Measurements from ENCODE around the gene MLST8. TPM values are rescaled to one million over a fixed set of nuclear protein-coding genes. Genes with fewer than 3 reads are reported as not detected.

MLST8 gene
- polyA plus RNA-seq, 5 donors = 32.3 to 48.6 (median 33.9) TPM

DNA sequence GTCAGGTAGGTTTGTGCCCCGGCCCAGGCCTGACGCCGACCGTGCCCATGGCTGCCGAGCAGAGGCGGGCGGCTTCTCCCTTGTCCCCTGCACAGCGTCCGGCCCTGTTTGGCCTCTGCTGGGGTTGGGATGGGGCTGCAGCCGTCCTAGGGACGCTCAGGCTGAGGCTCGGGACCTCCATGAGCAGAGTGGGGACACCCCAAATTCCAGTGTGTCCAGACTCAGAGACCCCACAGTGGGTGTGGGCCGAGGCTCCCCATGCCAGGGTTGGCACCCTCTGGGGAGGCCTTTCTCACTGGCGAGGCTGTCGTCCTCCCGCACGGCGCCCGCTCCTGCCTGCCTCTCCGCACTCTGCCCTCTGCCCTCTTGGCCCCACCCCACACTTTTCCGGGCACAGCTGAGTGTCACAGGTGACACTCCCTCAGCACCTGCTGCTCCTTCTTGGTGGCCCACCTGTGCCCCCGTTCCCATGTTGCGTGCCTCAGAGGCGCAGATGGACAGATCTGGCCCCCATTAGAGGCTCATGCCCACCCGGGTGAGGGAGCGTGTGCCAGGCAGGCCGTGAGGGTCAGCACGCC, 33.6 kb upstream of the MLST8 start:
- no peak for DNase-seq

- DNase-seq = no peak
Measured at GRCh38 chr16:2172688-2173335, 32.4 kb upstream of the MLST8 start.

GRCh38 chr16:2173366-2173765, 31.9 kb upstream of the MLST8 start:
- no peak for DNase-seq

DNA sequence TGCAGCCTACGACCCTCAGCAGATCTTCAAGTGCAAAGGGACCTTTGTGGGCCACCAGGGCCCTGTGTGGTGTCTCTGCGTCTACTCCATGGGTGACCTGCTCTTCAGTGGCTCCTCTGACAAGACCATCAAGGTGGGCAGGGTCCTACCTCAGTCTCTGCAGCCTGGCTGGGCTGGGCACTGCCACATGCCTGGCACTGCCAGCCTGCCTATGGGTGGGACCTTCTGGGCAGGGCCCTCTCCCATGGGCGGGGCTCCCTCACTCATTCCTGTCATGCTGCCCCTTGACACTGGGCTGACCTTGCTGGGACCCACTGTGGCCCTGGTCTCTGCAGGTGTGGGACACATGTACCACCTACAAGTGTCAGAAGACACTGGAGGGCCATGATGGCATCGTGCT, 31.3 kb upstream of the MLST8 start:
- no peak for DNase-seq

- DNase-seq = no peak
Measured at GRCh38 chr16:2174396-2175131, 30.7 kb upstream of the MLST8 start.

DNA sequence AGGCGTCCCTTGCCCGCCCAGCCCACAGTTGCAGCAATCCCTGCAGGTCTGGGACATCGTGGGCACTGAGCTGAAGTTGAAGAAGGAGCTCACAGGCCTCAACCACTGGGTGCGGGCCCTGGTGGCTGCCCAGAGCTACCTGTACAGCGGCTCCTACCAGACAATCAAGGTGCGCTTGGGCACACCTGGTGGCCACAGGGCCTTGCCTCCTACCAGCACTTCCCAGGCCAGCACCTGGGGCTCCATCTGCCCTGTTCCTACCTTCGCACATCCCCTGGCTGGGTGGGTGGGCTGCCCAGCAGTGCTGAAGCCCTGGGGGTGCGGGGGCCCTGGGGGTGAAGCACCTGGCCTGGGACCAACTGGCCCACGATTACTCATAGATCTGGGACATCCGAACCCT, 29.8 kb upstream of the MLST8 start:
- no peak for DNase-seq

GRCh38 chr16:2176047-2176446, 29.2 kb upstream of the MLST8 start:
- DNase-seq = no peak

GRCh38 chr16:2177101-2177500, 28.2 kb upstream of the MLST8 start:
- no peak for DNase-seq

DNA sequence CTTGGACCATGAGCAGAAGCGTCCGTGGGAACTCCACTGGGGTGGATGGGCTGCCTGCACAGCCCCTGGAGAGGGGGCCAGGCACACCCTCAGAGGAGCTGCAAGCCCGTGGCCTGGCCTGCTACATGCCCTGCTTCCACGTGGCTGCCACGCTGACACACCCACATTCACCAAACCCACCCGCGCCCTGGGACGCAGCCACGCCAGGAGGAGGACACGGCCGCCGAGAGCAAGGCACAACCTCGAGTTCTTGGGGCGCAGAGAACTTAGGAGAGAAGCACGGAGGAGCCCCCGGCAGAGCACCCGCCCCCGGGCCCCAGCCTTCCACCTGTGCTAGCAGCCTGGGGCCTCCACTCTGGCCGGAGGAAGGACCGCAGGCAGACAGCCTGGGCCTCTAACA, 27.7 kb upstream of the MLST8 start:
- DNase-seq = no peak

- no peak for DNase-seq
Measured at GRCh38 chr16:2178321-2179106, 26.7 kb upstream of the MLST8 start.

- no peak for DNase-seq
Measured at GRCh38 chr16:2179107-2179501, 26.1 kb upstream of the MLST8 start.

- DNase-seq = no peak
Measured at GRCh38 chr16:2179576-2179975, 25.7 kb upstream of the MLST8 start.

- no peak for DNase-seq
Measured at GRCh38 chr16:2180461-2180860, 24.8 kb upstream of the MLST8 start.

DNA sequence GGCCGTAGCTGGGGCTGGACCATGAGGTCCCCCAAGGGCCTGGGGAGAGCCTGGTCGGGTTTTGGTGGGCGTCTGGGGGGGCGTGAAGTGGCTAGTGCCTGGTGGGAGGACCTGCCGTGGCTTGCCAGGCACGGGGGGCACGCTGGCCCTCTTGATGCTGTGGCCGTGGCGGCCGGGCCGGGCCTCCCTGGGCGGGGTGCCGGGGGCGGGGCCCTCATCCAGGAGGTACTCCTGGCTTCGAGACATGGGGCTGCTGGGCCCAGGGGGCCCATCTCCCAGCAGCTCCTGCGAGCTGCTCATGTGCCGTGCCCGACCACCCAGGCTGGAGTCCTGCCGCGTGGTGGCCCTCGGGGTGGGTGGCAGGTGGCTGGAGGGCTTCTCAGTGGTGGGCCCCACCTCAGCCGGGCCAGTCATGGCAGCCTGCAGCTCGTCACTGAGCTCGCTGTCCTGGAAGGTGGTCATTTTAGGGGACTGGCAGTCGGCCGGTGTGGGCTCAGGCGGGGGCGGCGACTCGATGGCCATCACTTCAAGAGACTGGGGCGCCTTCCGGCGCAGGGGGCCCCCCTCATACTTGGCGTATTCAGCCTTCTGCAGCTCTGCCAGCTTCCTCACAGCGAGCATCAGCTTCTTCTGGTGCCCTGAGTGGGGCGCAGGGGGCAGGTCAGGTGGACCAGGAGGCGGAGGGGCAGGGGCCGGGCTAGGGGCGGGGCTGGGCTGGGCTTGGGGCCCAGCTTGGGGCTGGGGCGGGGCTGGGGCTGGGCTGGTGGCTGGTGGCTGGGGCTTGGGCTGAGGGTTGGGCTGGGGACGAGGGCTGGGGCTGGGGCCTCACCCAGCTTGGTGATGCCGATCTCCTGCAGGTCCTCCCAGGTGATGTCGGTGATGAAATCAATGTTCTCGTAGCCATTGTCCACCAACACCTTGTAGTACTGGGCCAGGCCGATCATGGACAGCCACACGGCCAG, 24.0 kb upstream of the MLST8 start:
- DNase-seq = no peak

DNA sequence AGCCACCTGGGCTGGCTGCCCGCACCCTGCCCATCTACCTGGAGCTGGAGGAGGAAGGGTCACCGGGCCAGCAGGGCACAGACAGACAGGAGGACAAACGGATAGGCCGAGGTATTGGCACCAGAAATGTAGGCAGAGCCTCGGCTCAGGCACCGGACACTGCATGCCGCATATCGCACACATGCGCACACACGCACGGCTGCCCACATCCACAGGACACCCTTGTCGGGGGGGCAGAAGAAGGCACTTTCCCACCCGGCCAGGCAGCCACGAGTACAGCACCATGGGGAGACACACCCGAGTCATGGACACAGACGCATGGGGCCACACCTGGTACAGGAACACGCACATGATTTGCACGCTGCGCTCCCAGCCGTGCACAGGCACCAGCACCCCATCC, 23.3 kb upstream of the MLST8 start:
- no peak for DNase-seq

GRCh38 chr16:2183671-2184070, 21.6 kb upstream of the MLST8 start:
- DNase-seq = no peak

DNA sequence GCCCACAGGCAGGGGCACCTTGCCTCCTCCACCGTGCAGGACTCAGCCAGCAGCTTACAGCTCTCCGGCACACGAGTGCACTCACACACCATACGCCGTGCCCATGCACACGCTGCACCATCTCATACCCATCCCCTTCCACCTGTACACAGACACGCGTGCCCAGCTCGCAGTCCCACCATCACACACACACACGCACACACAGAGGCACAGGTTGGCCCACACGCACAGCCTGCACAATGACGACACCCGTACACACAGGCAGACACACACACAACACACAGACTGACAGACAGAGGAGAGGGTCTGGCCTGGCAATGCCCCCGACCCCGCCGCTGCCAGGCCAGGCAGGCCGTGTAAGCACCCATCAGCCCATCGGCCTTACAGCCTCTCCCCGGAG, 20.9 kb upstream of the MLST8 start:
- no peak for DNase-seq

GRCh38 chr16:2184962-2185361, 20.3 kb upstream of the MLST8 start:
- DNase-seq = no peak

GRCh38 chr16:2186064-2186463, 19.2 kb upstream of the MLST8 start:
- DNase-seq = no peak

- no peak for DNase-seq
Measured at GRCh38 chr16:2186505-2186904, 18.7 kb upstream of the MLST8 start.

DNA sequence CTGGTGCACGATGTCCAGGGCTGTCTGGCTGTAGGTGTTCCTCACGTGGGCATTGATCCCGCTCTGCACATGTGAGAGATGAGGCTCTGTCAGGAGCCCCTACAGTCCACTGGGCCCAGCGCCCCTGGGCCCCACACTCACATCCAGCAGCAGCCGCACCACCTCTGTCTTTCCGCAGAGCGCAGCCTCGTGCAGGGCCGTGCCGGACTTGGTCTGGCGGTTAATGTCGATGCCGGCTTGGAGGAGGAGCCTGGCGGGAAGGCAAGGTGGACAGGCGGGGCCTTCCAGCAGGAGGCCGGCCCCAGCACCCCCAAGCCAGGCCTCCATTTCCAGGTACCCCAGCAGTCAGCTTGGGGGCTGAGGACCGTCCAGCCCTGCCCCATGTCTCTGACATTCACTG, 18.0 kb upstream of the MLST8 start:
- DNase-seq = no peak

All from right lung (tissue), 5 donors.